HCT116 (cell line): ENCODE measurements around the gene FBXL13.

Source experiments
- EZH2 ChIP-seq: fragments of 200-600 bp; sonication (generic); IDR thresholded peaks from 2 replicates; pipeline ENCODE4 v1.6.1; 2017; ENCODE audit warnings: antibody characterized with exemption, mixed run types
- EZH2phosphoT487 ChIP-seq: fragments of 200-600 bp; IDR thresholded peaks from 2 replicates; pipeline ENCODE4 v1.6.1; 2018; ENCODE audit warnings: antibody characterized with exemption, borderline replicate concordance
- POLR2A ChIP-seq: IDR thresholded peaks from 2 replicates; pipeline ENCODE4 v1.7.0; 2011; ENCODE audit warnings: borderline replicate concordance; ENCODE audit not compliant: insufficient read depth, insufficient read length; ENCODE audit errors: extremely low read depth
- SIN3A ChIP-seq: IDR thresholded peaks from 2 replicates; pipeline ENCODE4 v1.6.1; 2012; ENCODE audit warnings: low read depth
- ZNF274 ChIP-seq: fragments of 200-500 bp; sonication (Bioruptor generic); IDR thresholded peaks from 2 replicates; pipeline ENCODE4 v1.6.1; 2014; ENCODE audit warnings: mild to moderate bottlenecking, low read depth, low read length, inconsistent platforms
- TF ChIP-seq, protein P1 (sequence below), 3 experiments: fragments of 200-600 bp in 1 of 3; sonication (generic) in 1 of 3; IDR thresholded peaks in 2 of 3; conservative IDR thresholded peaks in 1 of 3; 2 replicates each; pipeline ENCODE4 v1.5.1; 2012 to 2017; ENCODE audit warnings: low read depth in 2 of 3, low read length in 2 of 3, antibody characterized with exemption in 1 of 3, borderline replicate concordance in 1 of 3, control low read depth in 1 of 3, mild to moderate bottlenecking in 1 of 3, mixed read lengths in 1 of 3, mixed run types in 1 of 3, moderate library complexity in 1 of 3; ENCODE audit not compliant: insufficient read depth in 1 of 3
- TF ChIP-seq, protein P2 (sequence below): IDR thresholded peaks from 2 replicates; pipeline ENCODE4 v1.6.1; 2012; ENCODE audit warnings: low read depth

DNA sequence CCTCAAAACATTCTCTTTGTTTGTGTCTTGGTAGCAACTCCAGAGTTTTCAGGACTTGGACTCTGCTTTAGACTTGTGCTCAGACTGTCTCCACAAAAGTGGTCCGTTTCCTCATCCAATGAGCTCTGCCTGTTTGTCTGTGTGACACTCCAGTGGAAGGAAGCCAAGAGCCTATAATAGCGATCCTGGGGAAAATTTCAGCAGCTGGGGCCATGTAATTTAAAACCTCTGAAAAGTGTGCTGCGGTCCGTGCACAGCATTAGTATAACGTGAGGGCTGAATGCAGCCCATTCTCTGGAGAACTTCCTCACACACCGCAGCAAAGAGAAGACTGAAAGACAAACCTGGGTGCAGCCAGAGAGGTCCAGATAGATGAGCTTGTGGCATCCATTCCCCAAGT, 161.9 kb downstream of the FBXL13 start, which contains the start of gene LRRC17:
- no peak for TF ChIP-seq SIN3A
- TF ChIP-seq, protein P1, sequence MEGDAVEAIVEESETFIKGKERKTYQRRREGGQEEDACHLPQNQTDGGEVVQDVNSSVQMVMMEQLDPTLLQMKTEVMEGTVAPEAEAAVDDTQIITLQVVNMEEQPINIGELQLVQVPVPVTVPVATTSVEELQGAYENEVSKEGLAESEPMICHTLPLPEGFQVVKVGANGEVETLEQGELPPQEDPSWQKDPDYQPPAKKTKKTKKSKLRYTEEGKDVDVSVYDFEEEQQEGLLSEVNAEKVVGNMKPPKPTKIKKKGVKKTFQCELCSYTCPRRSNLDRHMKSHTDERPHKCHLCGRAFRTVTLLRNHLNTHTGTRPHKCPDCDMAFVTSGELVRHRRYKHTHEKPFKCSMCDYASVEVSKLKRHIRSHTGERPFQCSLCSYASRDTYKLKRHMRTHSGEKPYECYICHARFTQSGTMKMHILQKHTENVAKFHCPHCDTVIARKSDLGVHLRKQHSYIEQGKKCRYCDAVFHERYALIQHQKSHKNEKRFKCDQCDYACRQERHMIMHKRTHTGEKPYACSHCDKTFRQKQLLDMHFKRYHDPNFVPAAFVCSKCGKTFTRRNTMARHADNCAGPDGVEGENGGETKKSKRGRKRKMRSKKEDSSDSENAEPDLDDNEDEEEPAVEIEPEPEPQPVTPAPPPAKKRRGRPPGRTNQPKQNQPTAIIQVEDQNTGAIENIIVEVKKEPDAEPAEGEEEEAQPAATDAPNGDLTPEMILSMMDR (IDR thresholded peaks at IDR 0.05 in 2 of 3, conservative IDR thresholded peaks at IDR 0.05 in 1 of 3; ENCODE audit: borderline replicate concordance in 1 of 3, insufficient read depth in 1 of 3, low read depth in 2 of 3, low read length in 2 of 3) = no peak
- no peak for TF ChIP-seq POLR2A
- no peak for TF ChIP-seq EZH2
- no peak for TF ChIP-seq ZNF274
- TF ChIP-seq, protein P2, sequence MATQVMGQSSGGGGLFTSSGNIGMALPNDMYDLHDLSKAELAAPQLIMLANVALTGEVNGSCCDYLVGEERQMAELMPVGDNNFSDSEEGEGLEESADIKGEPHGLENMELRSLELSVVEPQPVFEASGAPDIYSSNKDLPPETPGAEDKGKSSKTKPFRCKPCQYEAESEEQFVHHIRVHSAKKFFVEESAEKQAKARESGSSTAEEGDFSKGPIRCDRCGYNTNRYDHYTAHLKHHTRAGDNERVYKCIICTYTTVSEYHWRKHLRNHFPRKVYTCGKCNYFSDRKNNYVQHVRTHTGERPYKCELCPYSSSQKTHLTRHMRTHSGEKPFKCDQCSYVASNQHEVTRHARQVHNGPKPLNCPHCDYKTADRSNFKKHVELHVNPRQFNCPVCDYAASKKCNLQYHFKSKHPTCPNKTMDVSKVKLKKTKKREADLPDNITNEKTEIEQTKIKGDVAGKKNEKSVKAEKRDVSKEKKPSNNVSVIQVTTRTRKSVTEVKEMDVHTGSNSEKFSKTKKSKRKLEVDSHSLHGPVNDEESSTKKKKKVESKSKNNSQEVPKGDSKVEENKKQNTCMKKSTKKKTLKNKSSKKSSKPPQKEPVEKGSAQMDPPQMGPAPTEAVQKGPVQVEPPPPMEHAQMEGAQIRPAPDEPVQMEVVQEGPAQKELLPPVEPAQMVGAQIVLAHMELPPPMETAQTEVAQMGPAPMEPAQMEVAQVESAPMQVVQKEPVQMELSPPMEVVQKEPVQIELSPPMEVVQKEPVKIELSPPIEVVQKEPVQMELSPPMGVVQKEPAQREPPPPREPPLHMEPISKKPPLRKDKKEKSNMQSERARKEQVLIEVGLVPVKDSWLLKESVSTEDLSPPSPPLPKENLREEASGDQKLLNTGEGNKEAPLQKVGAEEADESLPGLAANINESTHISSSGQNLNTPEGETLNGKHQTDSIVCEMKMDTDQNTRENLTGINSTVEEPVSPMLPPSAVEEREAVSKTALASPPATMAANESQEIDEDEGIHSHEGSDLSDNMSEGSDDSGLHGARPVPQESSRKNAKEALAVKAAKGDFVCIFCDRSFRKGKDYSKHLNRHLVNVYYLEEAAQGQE = no peak
- no peak for TF ChIP-seq EZH2phosphoT487
